Lower lobe of right lung (tissue), 2 donors: Measurements from ENCODE around the gene MLLT10. TPM values are rescaled to one million over a fixed set of nuclear protein-coding genes. Genes with fewer than 3 reads are reported as not detected.

Experiments
- ATAC-seq, 2 donors: fragments of 200-7000 bp; cut with Tn5 transposase; one replicate each; pipeline ENCODE4 v1.9.1; 2020 to 2022; ENCODE audit warnings: mild to moderate bottlenecking in 2 of 2, moderate library complexity in 2 of 2
- DNase-seq: peaks from one replicate; pipeline ENCODE4 v3.0.0-alpha.2; 2020
- H3K27ac ChIP-seq: fragments of 200-600 bp; one replicate; pipeline ENCODE4 v1.8.0; 2022
- H3K27me3 ChIP-seq: fragments of 200-600 bp; one replicate; pipeline ENCODE4 v1.8.0; 2022; ENCODE audit warnings: low read depth
- H3K36me3 ChIP-seq: fragments of 200-600 bp; one replicate; pipeline ENCODE4 v1.8.0; 2022; ENCODE audit warnings: mild to moderate bottlenecking
- H3K4me1 ChIP-seq: fragments of 200-600 bp; one replicate; pipeline ENCODE4 v1.8.0; 2022
- H3K4me3 ChIP-seq: fragments of 200-600 bp; one replicate; pipeline ENCODE4 v1.8.0; 2022; ENCODE audit warnings: mild to moderate bottlenecking
- H3K9me3 ChIP-seq: fragments of 200-600 bp; one replicate; pipeline ENCODE4 v1.8.0; 2022
- intact Hi-C: fragments of 100-400 bp; cut with DNase I; formaldehyde crosslinking; loops from one replicate; pipeline ENCODE4 v1.11.0; 2022
- total RNA-seq: library from RNA; stranded (reverse); fragmentation: NEBNext Ultra II Directional; extraction: Animal tissue kit (Norgen Biotek cat#: 25700); gene quantifications from one replicate; pipeline ENCODE4 v1.2.1, GENCODE V29; 2021
- TF ChIP-seq, protein P1 (sequence below): fragments of 200-600 bp; IDR thresholded peaks from one replicate; pipeline ENCODE4 v1.8.0; 2022; ENCODE audit warnings: antibody characterized with exemption, mild to moderate bottlenecking
- donor health status: DM: no; HTN: yes; CAD: no; lungs with severe emphysema.

Gene MLLT10
- total RNA-seq, 1 donor from 2014 or later, result 48.8 TPM

GRCh38 chr10:21516242-21517131 lies 17.5 kb upstream of the MLLT10 start:
- Histone ChIP-seq H3K9me3 (no peaks in the 10 kb centered on the region), H3K4me3 (peak overlapping the region; percentile 66), H3K27ac (peak overlapping the region; percentile 76), H3K27me3 (peaks cover 58% of the 10 kb centered on the region), H3K36me3 (no peaks in the 10 kb centered on the region), H3K4me1 (peaks cover 41% of the 10 kb centered on the region)
- DNase-seq (peak; percentile 75), ATAC-seq (peak; percentile 59 to 76)
- intact Hi-C loops, result no loop called here
- TF ChIP-seq, protein P1, sequence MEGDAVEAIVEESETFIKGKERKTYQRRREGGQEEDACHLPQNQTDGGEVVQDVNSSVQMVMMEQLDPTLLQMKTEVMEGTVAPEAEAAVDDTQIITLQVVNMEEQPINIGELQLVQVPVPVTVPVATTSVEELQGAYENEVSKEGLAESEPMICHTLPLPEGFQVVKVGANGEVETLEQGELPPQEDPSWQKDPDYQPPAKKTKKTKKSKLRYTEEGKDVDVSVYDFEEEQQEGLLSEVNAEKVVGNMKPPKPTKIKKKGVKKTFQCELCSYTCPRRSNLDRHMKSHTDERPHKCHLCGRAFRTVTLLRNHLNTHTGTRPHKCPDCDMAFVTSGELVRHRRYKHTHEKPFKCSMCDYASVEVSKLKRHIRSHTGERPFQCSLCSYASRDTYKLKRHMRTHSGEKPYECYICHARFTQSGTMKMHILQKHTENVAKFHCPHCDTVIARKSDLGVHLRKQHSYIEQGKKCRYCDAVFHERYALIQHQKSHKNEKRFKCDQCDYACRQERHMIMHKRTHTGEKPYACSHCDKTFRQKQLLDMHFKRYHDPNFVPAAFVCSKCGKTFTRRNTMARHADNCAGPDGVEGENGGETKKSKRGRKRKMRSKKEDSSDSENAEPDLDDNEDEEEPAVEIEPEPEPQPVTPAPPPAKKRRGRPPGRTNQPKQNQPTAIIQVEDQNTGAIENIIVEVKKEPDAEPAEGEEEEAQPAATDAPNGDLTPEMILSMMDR, result no peak

DNA sequence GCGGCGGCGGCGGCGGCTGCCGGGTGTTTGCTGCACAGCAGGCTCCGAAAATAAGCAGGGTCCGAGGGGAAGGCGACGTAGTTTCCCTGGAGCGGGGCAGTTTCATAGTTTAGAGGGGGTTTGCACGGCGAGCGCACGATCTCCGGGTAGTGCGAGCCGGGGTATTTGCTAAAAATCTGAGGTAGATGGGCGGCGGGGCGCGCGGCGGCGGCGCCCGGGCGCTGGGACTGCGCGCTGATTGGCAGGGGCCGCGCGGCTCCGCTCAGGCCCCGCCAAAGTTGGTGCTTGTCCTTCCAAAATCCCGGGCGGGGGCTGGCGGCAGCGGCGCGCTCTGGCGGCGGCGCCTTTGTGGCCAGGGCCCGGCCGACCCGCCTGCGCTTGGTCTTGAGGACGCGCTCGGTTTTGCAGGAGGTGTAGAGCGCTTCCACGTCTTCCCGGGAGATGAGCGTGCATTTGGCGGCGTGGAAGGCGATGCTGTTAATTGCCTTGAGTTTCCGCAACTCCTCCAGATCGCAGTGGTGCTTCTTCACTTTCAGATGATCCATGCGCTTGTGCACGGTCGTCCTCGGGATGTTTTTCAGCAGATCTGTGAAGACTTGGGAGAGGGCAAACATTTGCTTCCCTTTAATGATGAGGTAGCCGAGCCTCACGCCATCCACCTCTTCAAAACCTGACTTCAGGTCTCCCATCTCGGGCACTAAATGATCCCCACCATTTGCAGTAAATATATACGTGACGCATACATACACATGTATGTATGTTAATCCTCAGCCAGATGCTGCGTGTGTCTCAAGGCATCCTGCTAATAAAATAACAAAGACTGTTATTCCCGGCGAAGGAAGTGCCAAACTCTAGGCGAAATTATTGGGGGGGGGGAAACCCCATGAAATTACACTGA lies 16.6 kb upstream of the MLLT10 start:
- intact Hi-C loops, result no loop called here
- Histone ChIP-seq H3K27me3 (peaks cover 53% of the 10 kb centered on the region), H3K27ac (peak overlapping the region; percentile 76), H3K4me3 (peak overlapping the region; percentile 66), H3K36me3 (no peaks in the 10 kb centered on the region), H3K4me1 (peaks cover 41% of the 10 kb centered on the region), H3K9me3 (no peaks in the 10 kb centered on the region)
- TF ChIP-seq, protein P1, result no peak
- DNase-seq (peak; percentile 71), ATAC-seq (peak; percentile 80)

DNA sequence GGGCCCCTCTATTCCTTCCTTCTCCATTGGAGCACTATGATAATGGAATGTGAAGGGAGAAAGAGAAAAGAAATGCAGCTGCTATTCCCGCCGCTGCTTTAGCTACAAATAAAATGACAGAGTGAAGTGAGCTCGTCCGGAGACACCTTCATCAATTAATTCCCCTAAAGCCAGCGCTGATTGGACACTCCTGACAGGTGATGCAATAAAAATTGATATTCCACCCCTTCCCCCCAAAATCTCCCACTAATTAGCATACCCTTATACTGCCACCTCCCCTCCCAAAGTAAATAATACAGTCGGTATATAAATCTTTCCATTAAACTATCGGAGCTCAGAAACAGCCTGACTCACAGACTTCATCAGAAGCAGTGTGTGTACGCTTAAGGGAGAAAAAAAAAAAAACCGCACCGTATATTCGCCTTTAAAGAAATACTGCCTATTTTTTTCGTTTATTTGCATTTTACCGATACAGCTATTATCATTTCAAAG lies 15.8 kb upstream of the MLLT10 start:
- H3K36me3 ChIP-seq, result no peaks in the 10 kb centered on the region
- intact Hi-C loops, result no loop called here
- no peak for DNase-seq
- ATAC-seq, result peak; percentile 18 to 34
- peak overlapping the region; percentile 66 for H3K4me3 ChIP-seq
- peak overlapping the region; percentile 76 for H3K27ac ChIP-seq
- peaks cover 53% of the 10 kb centered on the region for H3K27me3 ChIP-seq
- no peaks in the 10 kb centered on the region for H3K9me3 ChIP-seq
- H3K4me1 ChIP-seq, result peaks cover 41% of the 10 kb centered on the region
- TF ChIP-seq, protein P1, result no peak

GRCh38 chr10:21518641-21519396 lies 15.2 kb upstream of the MLLT10 start:
- peak in 1 of 2 donors; percentile 30 for ATAC-seq
- no peaks in the 10 kb centered on the region for H3K36me3 ChIP-seq
- H3K9me3 ChIP-seq, result no peaks in the 10 kb centered on the region
- TF ChIP-seq, protein P1, result no peak
- H3K27me3 ChIP-seq, result peaks cover 47% of the 10 kb centered on the region
- peaks cover 41% of the 10 kb centered on the region for H3K4me1 ChIP-seq
- H3K4me3 ChIP-seq, result peak overlapping the region; percentile 66
- peak; percentile 38 for DNase-seq
- intact Hi-C loops, result no loop called here
- H3K27ac ChIP-seq, result peak overlapping the region; percentile 76
